Neuron (in vitro differentiated cells): ENCODE measurements around the gene CD248.

ENCODE experiments used
- H2AFZ ChIP-seq: one replicate; pipeline ENCODE4 v1.6.1; 2013; ENCODE audit warnings: low read depth, mild to moderate bottlenecking, inconsistent platforms, low read length, moderate library complexity
- H3K27me3 ChIP-seq: one replicate; pipeline ENCODE4 v1.6.1; 2013; ENCODE audit warnings: low read length; ENCODE audit not compliant: insufficient read depth
- H3K36me3 ChIP-seq: one replicate; pipeline ENCODE4 v1.6.1; 2013; ENCODE audit warnings: low read length; ENCODE audit not compliant: insufficient read depth
- H3K4me1 ChIP-seq: one replicate; pipeline ENCODE4 v1.6.1; 2013; ENCODE audit warnings: low read length; ENCODE audit not compliant: insufficient read depth
- H3K4me3 ChIP-seq: 2 replicates; pipeline ENCODE4 v1.5.1; 2013; ENCODE audit warnings: mild to moderate bottlenecking, low read length, moderate library complexity
- H3K9me3 ChIP-seq: one replicate; pipeline ENCODE4 v1.6.1; 2013; ENCODE audit warnings: low read length

Gene CD248

GRCh38 chr11:66289548-66290329 is 27.1 kb downstream of the CD248 start:
- H3K4me1 ChIP-seq: peaks cover 29% of the 10 kb centered on the region
- H3K36me3 ChIP-seq: peaks cover 8% of the 10 kb centered on the region
- H2AFZ ChIP-seq: peak overlapping the region; percentile 6
- H3K4me3 ChIP-seq: peak overlapping the region; percentile 57
- H3K27me3 ChIP-seq: peaks cover 43% of the 10 kb centered on the region
- no peaks in the 10 kb centered on the region for H3K9me3 ChIP-seq

GRCh38 chr11:66288671-66289547 is 27.9 kb downstream of the CD248 start, which contains the start of gene YIF1A:
Gene YIF1A, minus strand, starts transcription at chr11:66289143. Its CDS starts 158 bp downstream, at chr11:66288985.
- Histone ChIP-seq H3K36me3 (peaks cover 14% of the 10 kb centered on the region), H3K4me1 (peaks cover 29% of the 10 kb centered on the region), H2AFZ (peak within 1 kb of the TSS; percentile 6), H3K4me3 (peak within 1 kb of the TSS; percentile 57), H3K27me3 (peaks cover 37% of the 10 kb centered on the region), H3K9me3 (no peaks in the 10 kb centered on the region)

- peaks cover 17% of the 10 kb centered on the region for H3K36me3 ChIP-seq
- H3K4me3 ChIP-seq: peak overlapping the region; percentile 57
- no peaks in the 10 kb centered on the region for H3K9me3 ChIP-seq
- peaks cover 28% of the 10 kb centered on the region for H3K27me3 ChIP-seq
- peaks cover 32% of the 10 kb centered on the region for H3K4me1 ChIP-seq
- H2AFZ ChIP-seq: peak overlapping the region; percentile 3
Observed at GRCh38 chr11:66287889-66288670, 28.8 kb downstream of the CD248 start.

GRCh38 chr11:66287211-66287888 is 29.5 kb downstream of the CD248 start:
- H3K4me3 ChIP-seq: peak overlapping the region; percentile 57
- no peaks in the 10 kb centered on the region for H3K9me3 ChIP-seq
- H3K4me1 ChIP-seq: peaks cover 35% of the 10 kb centered on the region
- peaks cover 19% of the 10 kb centered on the region for H3K36me3 ChIP-seq
- H2AFZ ChIP-seq: no peak overlapping the region
- H3K27me3 ChIP-seq: peaks cover 21% of the 10 kb centered on the region

- Histone ChIP-seq H3K36me3 (peaks cover 19% of the 10 kb centered on the region), H3K9me3 (no peaks in the 10 kb centered on the region), H2AFZ (no peak overlapping the region), H3K27me3 (peaks cover 15% of the 10 kb centered on the region), H3K4me1 (peaks cover 36% of the 10 kb centered on the region), H3K4me3 (no peak overlapping the region)
Observed at GRCh38 chr11:66286699-66287098, 30.1 kb downstream of the CD248 start.

- Histone ChIP-seq H3K27me3 (peaks cover 3% of the 10 kb centered on the region), H3K36me3 (peaks cover 22% of the 10 kb centered on the region), H3K4me1 (peaks cover 49% of the 10 kb centered on the region)
Observed at GRCh38 chr11:66285250-66285947, 31.4 kb downstream of the CD248 start.

GRCh38 chr11:66284526-66285078 is 32.2 kb downstream of the CD248 start:
- Histone ChIP-seq H3K27me3 (no peaks in the 10 kb centered on the region), H3K4me3 (no peak overlapping the region), H3K4me1 (peaks cover 49% of the 10 kb centered on the region), H3K9me3 (no peaks in the 10 kb centered on the region), H2AFZ (no peak overlapping the region), H3K36me3 (peaks cover 22% of the 10 kb centered on the region)

More at GRCh38 chr11:66285250-66285947, 31.4 kb downstream of the CD248 start:
- no peak overlapping the region for H3K4me3 ChIP-seq
- no peaks in the 10 kb centered on the region for H3K9me3 ChIP-seq
- H2AFZ ChIP-seq: no peak overlapping the region

- peaks cover 22% of the 10 kb centered on the region for H3K36me3 ChIP-seq
- H3K4me3 ChIP-seq: no peak overlapping the region
- H3K9me3 ChIP-seq: no peaks in the 10 kb centered on the region
- H2AFZ ChIP-seq: no peak overlapping the region
- H3K27me3 ChIP-seq: no peaks in the 10 kb centered on the region
- peaks cover 57% of the 10 kb centered on the region for H3K4me1 ChIP-seq
Observed at GRCh38 chr11:66283461-66284105, 33.3 kb downstream of the CD248 start.

- Histone ChIP-seq H3K27me3 (no peaks in the 10 kb centered on the region), H3K36me3 (peaks cover 22% of the 10 kb centered on the region), H3K4me1 (peaks cover 53% of the 10 kb centered on the region), H3K9me3 (no peaks in the 10 kb centered on the region), H3K4me3 (no peak overlapping the region), H2AFZ (no peak overlapping the region)
Observed at GRCh38 chr11:66282468-66283455, 34.1 kb downstream of the CD248 start.

GRCh38 chr11:66281776-66282467 is 34.9 kb downstream of the CD248 start:
- H3K9me3 ChIP-seq: no peaks in the 10 kb centered on the region
- H3K36me3 ChIP-seq: peaks cover 22% of the 10 kb centered on the region
- H3K4me3 ChIP-seq: no peak overlapping the region
- H3K27me3 ChIP-seq: no peaks in the 10 kb centered on the region
- H3K4me1 ChIP-seq: peaks cover 50% of the 10 kb centered on the region
- no peak overlapping the region for H2AFZ ChIP-seq
